ENCODE data around the gene RPN1.
"Not testable (repeated sequence)": the region's sequence is repeated elsewhere in the genome, so short reads cannot be mapped to it uniquely, and the experiment has no call there.

RPN1 gene

DNA sequence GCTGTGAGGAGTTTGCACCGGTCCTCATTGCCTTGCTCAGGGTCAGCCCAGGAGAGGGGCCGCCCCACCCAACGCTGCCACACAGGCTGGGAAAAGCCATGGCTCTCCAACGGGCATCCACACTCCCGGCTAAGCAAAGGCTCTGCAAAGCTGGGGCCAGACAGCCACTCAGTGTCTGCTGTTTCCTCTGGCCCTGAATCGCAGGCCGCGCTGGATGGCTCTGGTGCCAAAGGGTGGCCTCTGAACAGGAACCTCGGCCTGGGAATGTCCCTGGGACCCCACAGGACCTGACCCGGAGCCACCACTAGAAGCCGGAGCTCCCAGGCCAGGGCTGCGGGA lies 42.9 kb downstream of the RPN1 start:
- DNase-seq, result no peak

DNA sequence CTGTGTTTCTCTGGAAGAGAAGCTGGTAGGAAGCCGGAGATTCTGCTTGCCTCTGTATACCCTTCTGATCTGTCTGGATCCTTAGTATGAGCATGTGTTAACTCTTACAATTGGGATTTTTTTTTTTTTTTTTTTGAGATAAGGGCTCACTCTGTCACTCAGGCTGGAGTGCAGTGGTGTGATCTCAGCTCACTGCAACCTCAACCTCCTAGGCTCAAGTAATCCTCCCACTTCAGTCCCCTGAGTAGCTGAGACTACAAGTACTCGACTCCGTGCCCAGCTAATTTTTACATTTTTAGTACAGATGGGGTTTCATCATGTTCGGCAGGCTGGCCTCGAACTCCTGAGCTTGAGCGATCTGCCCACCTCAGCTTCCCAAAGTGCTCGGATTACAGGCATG lies 44.5 kb downstream of the RPN1 start:
- DNase-seq, result no peak

DNA sequence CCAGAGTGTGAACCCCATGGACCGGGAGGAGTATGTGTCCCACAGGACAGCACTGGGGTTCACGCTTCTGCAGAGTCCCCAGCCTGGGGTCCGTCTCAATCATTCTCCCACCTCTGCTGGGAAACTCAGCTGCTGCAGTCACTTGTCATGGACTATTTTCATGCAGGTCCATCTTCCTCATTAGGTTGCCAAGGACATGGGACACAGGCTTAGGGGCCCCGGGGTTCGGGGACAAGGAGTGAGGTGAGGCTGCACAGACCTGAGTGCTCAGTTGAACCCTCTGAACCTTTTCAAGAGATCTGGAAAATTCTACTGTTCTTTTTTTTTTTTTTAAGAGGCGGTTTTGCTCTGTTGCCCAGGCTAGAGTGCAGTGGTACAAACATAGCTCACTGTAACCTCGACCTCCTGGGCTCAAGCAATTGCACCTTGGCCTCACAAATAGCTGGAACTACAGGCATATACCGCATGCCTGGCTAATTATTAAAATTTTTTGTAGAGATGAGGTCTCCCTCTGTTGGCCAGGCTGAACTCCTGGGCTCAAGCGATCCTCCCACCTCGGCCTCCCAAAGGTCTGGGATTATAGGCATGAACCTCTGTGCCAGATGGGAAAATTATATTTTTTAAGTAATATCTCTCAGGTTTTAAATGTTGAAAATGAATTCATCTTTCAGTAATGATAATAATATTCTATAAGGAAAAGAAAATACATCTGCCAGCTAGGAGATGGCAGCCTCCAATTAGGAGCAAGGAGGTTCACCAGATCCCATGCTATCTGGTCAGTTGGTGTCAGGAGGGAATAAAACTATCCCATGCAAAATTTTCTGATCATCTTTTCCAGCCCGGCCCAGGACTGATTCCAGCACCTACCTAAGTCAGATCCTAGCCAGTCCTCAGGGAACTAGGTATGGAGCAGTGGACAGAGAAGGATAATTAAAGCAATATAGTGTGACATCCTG lies 45.2 kb downstream of the RPN1 start:
- DNase-seq, result no peak

DNA sequence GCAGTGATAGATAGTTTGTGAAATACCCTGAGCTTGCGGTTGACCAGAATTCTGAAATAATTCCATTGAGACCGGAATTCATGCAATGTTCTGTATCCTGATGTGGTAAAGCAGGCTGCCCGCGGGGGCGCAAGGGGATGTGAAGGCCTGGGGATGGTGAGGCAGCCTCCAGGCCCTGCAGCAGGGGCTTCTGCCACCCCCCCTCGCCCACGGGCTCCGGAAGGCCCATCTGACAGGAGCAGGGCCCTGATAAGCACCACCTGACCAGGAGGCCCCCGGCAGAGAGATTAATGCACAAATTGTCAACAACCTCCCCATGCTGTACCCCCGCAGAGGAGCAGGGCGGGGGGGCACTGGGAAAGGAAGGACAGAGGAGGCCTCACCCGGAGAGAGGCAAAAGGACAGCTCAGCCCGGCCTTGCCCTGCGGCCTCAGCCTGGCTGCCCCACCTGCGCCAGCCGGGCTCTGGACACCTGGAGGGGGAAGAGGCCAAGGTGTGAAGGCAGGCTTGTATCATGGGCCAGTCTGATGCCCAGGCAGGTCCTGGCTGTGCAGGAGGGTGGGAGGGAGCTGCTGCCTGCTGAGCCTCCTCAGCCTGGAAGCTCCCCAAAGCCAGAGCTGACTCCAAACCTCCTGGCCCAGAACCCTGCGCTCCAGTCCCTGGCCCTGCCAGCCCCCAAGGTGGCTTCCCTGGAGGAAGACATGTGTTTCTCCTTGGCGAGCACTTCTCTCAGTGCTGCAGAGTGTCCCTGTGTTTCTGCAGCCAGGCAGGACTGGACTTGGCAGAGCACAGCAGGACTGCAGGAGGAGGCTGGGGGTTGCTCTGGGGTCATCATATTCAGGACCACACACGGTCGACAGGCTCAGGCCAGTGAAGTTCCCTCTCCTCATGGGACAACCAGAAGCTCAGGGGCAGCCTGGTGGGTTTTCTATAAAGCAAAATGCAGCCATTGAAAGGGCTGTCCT lies 46.5 kb downstream of the RPN1 start:
- DNase-seq, result no peak

- DNase-seq, result no peak
These were observed 47.3 kb downstream of the RPN1 start for GRCh38 chr3:128603313-128603712.

DNA sequence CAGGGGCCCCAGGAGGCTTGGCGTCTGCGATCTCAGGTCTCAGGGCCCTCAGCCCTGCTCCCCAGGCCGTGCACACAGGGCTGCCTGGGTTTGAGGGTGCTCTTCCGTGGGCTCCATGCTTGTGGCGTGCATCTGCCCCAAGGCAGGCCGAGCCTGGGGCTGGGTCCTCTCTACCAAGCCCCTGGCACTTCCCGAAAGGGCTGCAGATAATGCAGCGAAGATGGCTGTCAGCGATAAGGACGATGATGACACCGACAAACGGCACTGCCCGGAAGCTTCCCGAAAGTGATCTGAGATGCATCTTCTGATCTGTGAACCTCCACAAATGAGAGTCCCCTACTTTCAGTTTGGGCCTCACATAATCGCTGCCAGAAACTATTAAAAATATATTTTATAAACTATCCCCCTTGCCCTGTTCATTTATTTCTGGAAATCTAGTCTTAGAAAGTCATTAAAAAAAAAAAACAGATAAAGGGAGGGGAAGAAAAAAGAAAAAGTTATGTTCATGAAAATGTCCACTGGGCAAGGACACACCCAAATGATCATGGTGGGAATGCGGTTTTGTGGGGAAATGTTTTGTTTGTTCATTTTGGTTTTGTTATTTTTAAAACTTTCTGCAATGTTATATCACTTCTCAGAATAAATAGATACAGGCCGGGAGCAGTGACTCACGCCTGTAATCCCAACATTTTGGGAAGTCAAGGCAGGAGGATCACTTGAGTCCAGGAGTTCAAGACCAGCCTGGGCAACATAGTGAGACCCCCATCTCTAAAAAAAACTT lies 51.5 kb downstream of the RPN1 start:
- DNase-seq, result no peak

DNA sequence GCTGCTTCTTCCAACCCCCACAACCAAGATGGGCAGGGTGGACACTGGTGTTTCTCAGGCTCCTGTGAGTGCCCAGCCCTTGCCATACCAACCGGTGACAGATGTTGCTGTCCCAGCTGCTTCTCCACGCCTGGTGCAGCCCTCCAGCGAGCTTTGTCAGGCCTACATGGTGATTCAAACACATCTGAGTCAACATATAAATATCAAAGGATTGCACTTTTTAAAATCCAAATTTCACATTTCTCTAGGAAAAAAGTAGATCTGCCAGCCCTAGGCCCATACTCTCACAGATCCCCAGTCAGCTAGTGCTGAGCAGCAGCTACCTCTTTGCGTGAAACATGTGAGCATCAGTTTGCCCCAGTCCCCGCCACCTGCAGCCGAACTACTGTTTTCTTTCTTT lies 52.7 kb downstream of the RPN1 start:
- DNase-seq, result peak; percentile 41

DNA sequence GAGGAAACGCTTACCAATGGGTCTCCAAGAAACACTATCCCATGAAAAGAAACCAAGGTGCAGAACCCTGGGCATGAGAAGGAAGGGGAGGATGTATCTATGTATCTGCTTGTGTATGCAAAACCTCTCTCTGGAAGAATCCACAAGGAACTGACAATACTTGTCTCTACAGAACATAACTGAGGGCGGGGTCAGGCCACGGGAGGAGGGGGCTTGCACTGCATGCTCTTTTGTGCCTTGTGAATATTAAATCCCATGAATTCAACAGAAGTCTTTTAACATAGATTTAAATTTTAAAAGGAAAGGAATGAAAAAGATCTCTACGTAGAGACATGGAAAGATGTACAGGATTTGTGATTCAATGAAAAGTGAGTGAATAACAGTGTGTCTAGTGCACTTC lies 57.8 kb downstream of the RPN1 start:
- DNase-seq, result no peak

- DNase-seq, result no peak
These were observed 58.7 kb downstream of the RPN1 start for GRCh38 chr3:128591738-128592426.

GRCh38 chr3:128590948-128591347 lies 59.7 kb downstream of the RPN1 start:
- DNase-seq, result no peak

DNA sequence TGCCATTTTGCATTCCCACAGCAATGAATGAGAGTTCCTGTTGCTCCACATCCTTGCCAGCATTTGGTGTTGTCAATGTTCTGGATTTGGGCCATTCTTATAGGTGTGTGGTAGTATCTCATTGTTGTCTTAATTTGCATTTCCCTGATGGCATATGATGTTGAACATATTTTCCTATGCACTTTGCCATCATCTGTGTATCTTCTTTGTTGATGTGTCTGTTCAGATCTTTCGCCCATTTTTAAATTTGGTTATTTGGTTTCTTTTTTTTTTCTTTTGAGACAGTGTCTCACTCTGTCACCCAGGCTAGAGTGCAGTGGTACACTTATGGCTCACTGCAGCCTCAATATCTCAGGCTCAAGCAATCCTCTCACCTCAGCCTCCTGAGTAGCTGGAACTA lies 60.6 kb downstream of the RPN1 start:
- not testable (repeated sequence) for DNase-seq

- DNase-seq, result no peak
These were observed 62.5 kb downstream of the RPN1 start for GRCh38 chr3:128588147-128588546.

DNA sequence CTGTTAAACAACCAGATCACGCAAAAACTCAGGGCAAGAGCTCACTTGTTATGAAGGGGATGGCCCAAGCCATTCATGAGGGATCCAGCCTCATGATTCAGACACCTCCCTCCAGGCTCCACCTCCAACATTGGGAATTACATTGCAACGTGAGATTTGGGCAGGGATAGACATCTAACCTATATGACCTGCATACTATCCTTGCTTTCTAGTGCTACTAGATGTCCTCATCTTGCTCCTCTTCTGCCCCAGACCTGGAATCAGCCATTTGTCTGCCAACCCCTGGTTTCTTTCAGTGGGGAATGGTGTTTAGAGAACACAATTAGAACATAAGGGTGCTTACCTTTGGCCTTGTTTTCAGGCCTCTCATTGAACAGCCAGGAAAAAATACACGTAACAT lies 63.2 kb downstream of the RPN1 start:
- no peak for DNase-seq

GRCh38 chr3:128586932-128587331 lies 63.7 kb downstream of the RPN1 start:
- DNase-seq, result not testable (repeated sequence)

DNA sequence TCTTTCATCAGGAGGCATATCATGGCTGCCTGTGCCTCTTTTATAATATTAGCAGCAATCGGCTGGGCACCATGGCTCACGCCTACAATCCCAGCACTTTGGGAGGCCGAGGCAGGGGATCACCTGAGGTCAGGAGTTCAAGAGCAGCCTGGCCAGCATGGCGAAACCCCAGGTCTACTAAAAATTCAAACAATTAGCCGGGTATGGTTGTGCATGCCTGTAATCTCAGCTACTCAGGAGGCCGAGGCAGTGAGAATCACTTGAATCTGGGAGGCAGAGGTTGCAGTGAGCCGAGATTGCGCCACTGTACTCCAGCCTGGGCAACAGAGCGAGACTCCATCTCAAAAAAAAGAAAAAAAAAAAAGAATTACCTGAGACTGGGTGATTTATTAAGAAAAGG lies 64.2 kb downstream of the RPN1 start:
- not testable (repeated sequence) for DNase-seq

DNA sequence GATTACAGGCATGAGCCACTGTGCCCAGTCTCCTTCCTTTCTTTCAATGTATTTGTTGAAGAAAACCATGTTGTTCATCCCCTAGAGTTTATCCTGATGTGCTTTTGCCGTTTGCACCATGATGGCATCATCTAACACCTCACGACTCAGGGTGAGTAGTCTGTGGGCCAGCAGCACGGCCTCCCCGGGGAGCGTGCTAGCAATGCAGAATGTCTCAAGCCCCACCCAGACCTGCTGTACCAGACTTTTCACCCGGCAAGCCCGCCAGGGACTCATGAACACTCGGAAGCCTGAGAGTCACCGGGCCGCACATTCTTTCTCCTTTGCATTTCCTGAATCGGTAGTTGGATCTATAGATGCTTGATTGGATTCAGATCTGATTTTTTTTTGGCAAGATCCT lies 64.6 kb downstream of the RPN1 start:
- DNase-seq, result no peak

DNA sequence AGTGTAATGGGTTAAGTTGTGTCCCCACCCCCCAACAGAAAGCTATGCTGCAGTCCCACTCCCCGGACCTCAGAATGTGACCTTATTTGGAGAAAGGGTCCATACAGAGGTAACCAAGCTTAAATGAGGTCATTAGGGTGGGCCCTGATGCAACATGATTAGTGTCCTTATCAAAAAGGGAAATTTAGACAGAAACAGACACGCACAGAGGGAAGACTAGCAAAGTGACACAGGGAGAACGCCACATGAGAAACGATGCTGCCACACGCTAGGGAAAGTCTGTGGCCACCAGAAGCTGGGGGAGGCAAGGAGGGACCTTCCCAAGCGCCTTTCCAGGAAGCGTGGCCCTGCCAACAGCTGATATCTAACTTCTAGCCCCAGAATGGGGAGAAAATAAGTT lies 65.4 kb downstream of the RPN1 start:
- DNase-seq, result no peak

GRCh38 chr3:128584412-128585020 lies 66.1 kb downstream of the RPN1 start:
- DNase-seq, result peak; percentile 82

- DNase-seq, result no peak
These were observed 69.1 kb downstream of the RPN1 start for GRCh38 chr3:128581566-128581965.

- no peak for DNase-seq
These were observed 70.7 kb downstream of the RPN1 start for GRCh38 chr3:128579927-128580326.

GRCh38 chr3:128578346-128578745 lies 72.3 kb downstream of the RPN1 start:
- no peak for DNase-seq

DNA sequence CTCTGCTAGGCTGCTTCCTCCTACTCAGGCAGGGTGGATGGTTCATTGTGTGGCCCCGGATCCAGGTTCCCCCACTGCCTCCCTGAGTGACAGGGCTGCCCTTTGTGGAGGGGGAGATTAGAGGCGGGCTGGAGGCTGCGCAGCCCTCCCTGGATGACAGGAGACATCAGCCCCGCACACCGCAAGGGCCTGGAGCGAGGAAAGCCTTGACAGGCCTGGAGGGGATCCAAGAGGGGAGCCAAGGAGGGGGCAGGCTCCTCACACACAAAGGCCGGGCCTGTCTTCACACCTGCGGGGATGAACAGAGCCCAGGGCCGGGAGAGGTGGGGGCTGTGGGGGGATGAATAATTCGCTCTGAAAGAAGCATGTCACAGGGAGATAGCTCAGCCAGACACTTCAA lies 72.9 kb downstream of the RPN1 start:
- DNase-seq, result no peak
